WI38 (cell line): ENCODE results near the gene ABCA13.

Source experiments
- H3K4me3 ChIP-seq: 2 replicates; pipeline ENCODE4 v1.5.1; 2011; ENCODE audit warnings: low read depth, mild to moderate bottlenecking, control low read depth, low read length
- CTCF ChIP-seq: IDR thresholded peaks from 2 replicates; pipeline ENCODE4 v1.5.1; 2012; ENCODE audit warnings: low read depth, mild to moderate bottlenecking, control low read depth, low read length

Gene ABCA13

DNA sequence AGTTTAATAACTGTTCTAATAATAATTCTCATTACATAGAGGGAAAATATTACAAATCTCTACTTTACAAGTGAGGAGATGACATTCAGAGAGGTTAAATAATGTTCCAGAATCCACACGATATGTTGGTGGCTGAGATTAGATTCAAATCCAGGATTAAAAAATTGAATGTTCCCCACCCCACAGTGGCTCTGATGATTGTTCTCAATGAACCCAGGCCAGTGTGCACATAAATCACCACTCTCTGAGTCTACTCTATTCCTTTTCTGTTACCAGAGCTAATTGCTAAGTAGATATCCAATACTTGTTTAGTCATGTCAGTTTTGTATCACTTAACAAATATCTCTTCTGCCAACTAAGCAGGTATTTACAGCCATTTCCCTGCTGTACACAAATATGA lies 281.0 kb downstream of the ABCA13 start:
- no peak overlapping the region for H3K4me3 ChIP-seq
- TF ChIP-seq CTCF, result no peak

- no peak overlapping the region for H3K4me3 ChIP-seq
- no peak for TF ChIP-seq CTCF
Observed at GRCh38 chr7:48454750-48455192, 283.5 kb downstream of the ABCA13 start.

DNA sequence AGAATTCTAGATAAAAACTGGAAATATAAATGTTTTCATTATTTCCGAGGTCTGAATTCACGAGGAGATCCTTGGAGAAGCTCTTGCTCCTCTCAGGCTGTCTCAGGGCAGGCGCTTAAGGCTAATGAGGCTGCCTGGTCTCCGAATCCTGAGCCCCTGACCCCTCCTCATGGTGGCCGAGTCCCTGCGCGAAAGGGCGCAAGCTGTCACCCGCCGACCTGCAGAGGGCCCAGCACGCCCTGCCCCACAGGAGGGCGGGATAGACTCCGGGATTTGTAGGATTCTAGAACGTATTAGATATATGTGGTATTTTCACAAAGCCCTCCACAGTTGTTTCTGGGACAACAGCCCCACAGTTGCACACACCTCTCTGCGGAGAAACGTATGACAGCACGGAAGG lies 284.1 kb downstream of the ABCA13 start:
- H3K4me3 ChIP-seq, result no peak overlapping the region
- no peak for TF ChIP-seq CTCF

- no peak for TF ChIP-seq CTCF
- no peak overlapping the region for H3K4me3 ChIP-seq
Observed at GRCh38 chr7:48458701-48459524, 287.7 kb downstream of the ABCA13 start.

DNA sequence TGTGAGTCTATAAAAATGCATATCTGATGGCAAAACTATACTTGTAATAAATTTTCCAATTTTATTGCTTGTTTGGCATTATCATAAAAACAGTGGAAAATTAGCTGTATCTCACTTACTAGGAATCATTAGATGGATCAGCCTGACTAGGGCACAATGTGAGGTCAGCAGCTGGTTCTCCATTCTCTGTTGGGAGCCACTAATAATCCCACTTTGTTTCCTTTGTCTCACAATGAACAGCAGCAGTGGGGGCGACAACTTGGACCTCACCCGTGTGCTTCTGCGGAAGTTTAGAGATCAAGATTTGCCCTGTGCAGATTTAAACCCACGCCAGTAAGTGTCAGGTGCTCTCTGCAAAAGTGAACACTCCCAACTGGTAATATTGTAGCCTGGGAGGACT lies 295.5 kb downstream of the ABCA13 start:
- no peak overlapping the region for H3K4me3 ChIP-seq
- TF ChIP-seq CTCF, result no peak

DNA sequence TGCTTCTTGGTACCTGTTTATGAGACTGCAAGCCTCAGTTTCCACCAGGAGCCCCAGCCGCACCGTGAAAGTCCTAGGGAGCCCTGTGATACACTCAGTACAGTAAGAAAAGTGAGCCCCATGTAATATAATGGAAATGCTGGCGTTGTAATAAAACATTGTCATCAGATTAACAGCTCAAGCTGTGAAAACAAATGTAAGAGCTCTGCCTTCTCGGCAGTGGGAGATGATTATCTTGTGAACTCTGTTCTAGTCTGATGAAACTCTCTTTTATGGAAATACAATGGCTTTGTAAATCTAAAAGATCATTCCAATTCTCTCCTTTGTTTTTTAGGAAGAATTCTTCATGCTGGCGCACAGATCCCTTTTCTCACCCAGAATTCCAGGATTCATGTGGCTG lies 299.9 kb downstream of the ABCA13 start:
- no peak overlapping the region for H3K4me3 ChIP-seq
- no peak for TF ChIP-seq CTCF

- H3K4me3 ChIP-seq, result no peak overlapping the region
- TF ChIP-seq CTCF, result no peak
Observed at GRCh38 chr7:48472640-48473039, 301.4 kb downstream of the ABCA13 start.
